ENCODE data around the gene CFAP221. TPM values are rescaled to one million over a fixed set of nuclear protein-coding genes. Genes with fewer than 3 reads are reported as not detected.
A peak's percentile ranks its signal among the peaks of the same experiment; 100 is the strongest.

Gene CFAP221
- total RNA-seq, 8 experiments from 2014 or later, result 0.52 to 18.7 (median 6.0) TPM; not detected in 1

DNA sequence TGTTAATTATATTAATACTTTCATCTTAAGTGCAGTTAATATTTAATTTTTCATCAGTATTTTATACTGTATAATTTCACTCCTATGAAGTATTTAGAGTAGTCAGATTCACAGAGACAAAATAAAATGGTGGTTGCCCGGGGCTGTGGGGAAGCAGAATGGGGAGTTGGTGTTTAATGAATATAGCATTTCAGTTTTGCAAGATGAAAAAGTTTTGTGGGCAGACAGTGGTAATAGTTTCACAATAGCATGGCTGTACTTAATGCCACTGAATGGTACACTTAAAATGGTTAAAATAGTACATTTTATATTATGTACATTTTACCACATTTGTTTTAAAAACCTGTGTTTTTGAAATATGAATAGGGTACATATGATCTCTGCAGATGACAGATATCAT lies 31.2 kb downstream of the CFAP221 start:
- no peak for ATAC-seq (replicated peaks in 6 of 8)
- H3K4me3 ChIP-seq, result no peak overlapping the region
- no peaks in the 10 kb centered on the region for H3K4me1 ChIP-seq (replicated peaks in 1 of 2)
- 0 to 100% (median 57%) methylated on average over 1 of the region's 1 CpG; no CpG with 5 or more reads in 4 of the 10 experiments for WGBS, 10 experiments
- in situ Hi-C loops (cut with MboI; ENCODE audit: low pct_unique_long_range_greater_than_20kb in 2 of 9, low sequenced_read_pairs in 9 of 9, unreplicated experiment in 9 of 9), result no loop called here
- no peak overlapping the region for H3K27ac ChIP-seq

DNA sequence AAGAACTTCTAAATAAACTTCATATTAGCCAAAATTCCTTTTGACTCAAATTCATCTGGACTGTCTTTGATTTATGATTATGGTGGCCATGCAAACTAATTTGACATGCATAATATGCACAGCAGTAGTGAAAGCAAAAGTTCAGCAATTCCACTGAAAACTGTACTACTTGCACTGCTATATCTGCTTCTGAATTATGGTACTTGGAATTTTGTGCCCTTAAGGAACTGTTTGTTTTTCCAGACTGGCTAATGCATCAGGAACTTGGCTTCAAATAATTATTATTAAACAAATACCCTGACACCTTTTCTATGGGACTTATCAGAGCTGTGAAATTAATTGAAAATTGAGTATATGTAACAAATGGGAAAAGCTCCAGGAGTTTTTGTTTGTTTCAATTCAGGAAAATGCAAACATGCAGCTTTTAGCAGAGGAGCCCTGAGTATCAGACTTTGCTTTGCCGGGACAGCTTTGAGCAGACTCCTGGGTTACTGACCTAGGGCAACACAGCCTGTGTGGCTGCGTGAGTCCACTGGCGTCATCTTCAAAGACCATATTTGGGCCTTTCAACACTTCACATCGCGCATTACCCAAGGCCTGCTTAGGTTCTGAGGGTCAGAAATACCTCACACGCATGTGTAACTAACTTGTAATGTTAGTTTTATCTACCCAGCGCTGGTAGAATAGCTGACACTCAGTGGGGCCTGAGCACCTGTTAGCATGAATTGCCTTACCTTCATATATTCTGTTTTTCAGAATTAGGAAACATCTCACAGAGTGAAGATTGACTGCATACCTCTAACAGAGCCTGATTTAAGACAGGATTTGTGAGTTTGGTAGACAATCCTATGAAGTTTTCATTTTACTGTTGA lies 35.4 kb downstream of the CFAP221 start:
- peak in 4 of 8 experiments; percentile 33 to 96 (median 84) for ATAC-seq (replicated peaks in 6 of 8)
- in situ Hi-C loops (cut with MboI; ENCODE audit: low pct_unique_long_range_greater_than_20kb in 2 of 9, low sequenced_read_pairs in 9 of 9, unreplicated experiment in 9 of 9), result no loop called here

DNA sequence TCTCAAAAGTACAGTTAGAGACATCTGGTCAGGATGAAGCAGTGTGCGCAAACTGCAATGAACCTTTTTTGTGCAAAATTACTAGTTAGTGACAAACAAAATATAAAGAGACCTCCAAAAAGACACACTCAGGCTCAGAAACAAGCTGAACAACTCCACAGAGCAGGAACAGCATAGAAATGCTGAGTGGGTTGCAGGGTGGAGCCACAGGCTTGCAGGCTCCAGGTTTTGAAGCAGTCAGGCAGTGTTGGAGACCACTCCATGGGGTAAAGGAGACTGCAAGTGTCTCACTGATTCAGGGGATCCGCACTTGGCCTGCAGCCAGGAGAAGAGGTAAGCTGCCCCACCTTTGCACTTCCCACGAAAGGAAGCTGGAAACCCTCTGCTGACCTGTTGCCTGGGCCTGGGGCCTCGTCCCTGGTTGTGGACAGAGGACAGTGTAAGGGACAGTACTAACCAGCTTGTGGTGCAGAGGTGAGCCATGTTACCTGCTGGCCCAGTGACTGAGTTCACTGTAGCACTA lies 36.4 kb downstream of the CFAP221 start:
- Histone ChIP-seq H3K4me1 (replicated peaks in 1 of 2) (no peaks in the 10 kb centered on the region), H3K4me3 (no peak overlapping the region), H3K27ac (no peak overlapping the region)
- ATAC-seq (replicated peaks in 6 of 8), result peak in 1 of 8 experiments; percentile 14
- 47 to 100% (median 83%) methylated on average over 1 to 3 of the region's 4 CpGs; no CpG with 5 or more reads in 4 of the 10 experiments for WGBS, 10 experiments
- in situ Hi-C loops (cut with MboI; ENCODE audit: low pct_unique_long_range_greater_than_20kb in 2 of 9, low sequenced_read_pairs in 9 of 9, unreplicated experiment in 9 of 9), result no loop called here

More for the DNA sequence above, 35.4 kb downstream of the CFAP221 start:
- no peak overlapping the region for H3K4me3 ChIP-seq
- WGBS, 10 experiments, result 41 to 100% (median 86%) methylated on average over 2 to 6 of the region's 7 CpGs; no CpG with 5 or more reads in 3 of the 10 experiments
- no peak overlapping the region for H3K27ac ChIP-seq
- H3K4me1 ChIP-seq (replicated peaks in 1 of 2), result no peaks in the 10 kb centered on the region

DNA sequence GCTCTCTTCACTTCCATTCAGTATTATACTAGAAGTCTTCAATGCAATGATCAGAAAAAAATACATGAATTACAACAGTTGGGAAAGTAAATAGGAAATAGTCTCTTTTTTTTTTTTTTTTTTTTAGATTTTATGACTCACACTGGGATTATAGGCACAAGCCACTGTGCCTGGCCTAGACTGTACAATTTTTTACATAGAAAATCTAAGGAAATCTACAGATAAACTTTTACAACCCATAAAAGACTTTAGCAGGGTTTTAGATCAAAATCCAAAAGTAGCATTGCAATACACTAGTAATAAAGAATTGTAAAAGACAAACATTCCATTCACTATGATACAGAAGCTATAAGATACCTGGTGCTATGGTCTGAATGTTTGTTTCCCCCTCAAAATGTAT lies 39.0 kb downstream of the CFAP221 start:
- in situ Hi-C loops (cut with MboI; ENCODE audit: low pct_unique_long_range_greater_than_20kb in 2 of 9, low sequenced_read_pairs in 9 of 9, unreplicated experiment in 9 of 9), result no loop called here
- Histone ChIP-seq H3K4me1 (replicated peaks in 1 of 2) (no peaks in the 10 kb centered on the region), H3K4me3 (no peak overlapping the region), H3K27ac (no peak overlapping the region)
- ATAC-seq (replicated peaks in 6 of 8), result no peak

DNA sequence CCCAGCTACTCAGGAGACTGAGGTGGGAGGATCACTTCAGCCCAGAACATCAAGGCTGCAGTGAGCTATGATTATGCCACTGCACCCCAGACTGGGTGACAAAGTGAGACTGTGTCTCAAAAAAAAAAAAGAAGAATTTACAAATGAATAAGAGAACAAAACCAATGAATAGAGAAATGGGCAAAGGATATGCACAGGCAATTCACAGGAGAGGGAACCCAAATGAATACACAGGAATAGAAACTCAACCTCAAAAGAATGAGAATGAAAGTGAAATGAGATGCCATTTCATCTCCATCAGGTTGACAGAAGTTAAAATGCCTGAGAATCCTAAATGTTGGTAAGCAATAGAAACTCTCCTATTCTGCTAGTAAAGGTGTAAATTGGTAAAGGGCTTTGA lies 40.2 kb downstream of the CFAP221 start:
- in situ Hi-C loops (cut with MboI; ENCODE audit: low pct_unique_long_range_greater_than_20kb in 2 of 9, low sequenced_read_pairs in 9 of 9, unreplicated experiment in 9 of 9), result no loop called here
- Histone ChIP-seq H3K4me3 (no peak overlapping the region), H3K4me1 (replicated peaks in 1 of 2) (no peaks in the 10 kb centered on the region), H3K27ac (no peak overlapping the region)
- ATAC-seq (replicated peaks in 6 of 8), result no peak

DNA sequence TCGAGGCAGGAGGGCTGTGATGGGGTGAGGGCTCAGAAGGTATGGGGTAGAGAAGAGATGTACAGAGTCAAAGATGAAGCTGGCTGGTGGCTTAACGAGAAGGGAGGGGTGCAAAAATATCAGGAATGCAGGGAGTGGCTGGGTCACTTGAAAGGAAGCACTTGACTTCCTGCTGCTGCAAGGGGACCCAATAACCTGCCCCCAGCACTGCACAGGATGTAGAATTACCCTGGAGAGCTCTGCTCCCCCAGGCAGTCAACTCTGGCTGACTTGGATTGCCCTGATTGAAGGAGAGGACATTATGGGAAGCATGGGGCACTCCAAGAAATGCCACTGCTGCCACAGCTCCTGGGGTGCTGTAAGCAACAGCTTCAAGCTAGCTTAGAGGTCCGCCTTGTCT lies 41.8 kb downstream of the CFAP221 start:
- no peak overlapping the region for H3K4me3 ChIP-seq
- no peak overlapping the region for H3K27ac ChIP-seq
- no peaks in the 10 kb centered on the region for H3K4me1 ChIP-seq (replicated peaks in 1 of 2)
- in situ Hi-C loops (cut with MboI; ENCODE audit: low pct_unique_long_range_greater_than_20kb in 2 of 9, low sequenced_read_pairs in 9 of 9, unreplicated experiment in 9 of 9), result no loop called here
- 16 to 67% (median 67%) methylated on average over 1 to 3 of the region's 3 CpGs; no CpG with 5 or more reads in 7 of the 10 experiments for WGBS, 10 experiments
- ATAC-seq (replicated peaks in 6 of 8), result peak in 2 of 8 experiments; percentile 15 to 23

DNA sequence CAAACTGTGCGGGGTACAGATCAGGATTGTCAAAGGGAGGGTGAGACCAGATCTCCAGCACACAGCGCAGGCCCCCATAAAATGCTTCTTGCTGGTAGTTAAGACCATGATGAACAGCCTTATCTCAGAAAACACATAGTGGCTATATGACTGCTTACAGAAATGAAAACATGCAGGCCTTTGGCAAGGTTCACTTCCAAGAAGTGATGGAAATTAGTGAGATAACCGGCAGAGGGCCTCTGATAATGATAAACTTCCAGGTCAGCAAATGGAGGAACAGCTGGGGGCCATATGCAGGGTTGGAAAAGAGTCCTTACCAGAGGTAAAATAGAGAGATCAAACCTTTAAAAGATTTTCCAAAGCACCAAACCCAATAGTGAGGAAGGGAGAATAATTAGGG lies 46.6 kb downstream of the CFAP221 start:
- in situ Hi-C loops (cut with MboI; ENCODE audit: low pct_unique_long_range_greater_than_20kb in 2 of 9, low sequenced_read_pairs in 9 of 9, unreplicated experiment in 9 of 9), result no loop called here
- no peak overlapping the region for H3K4me3 ChIP-seq
- ATAC-seq (replicated peaks in 6 of 8), result no peak
- 0 to 89% (median 41%) methylated on average over 1 to 3 of the region's 3 CpGs; no CpG with 5 or more reads in 2 of the 10 experiments for WGBS, 10 experiments
- H3K4me1 ChIP-seq (replicated peaks in 1 of 2), result no peaks in the 10 kb centered on the region
- no peak overlapping the region for H3K27ac ChIP-seq

DNA sequence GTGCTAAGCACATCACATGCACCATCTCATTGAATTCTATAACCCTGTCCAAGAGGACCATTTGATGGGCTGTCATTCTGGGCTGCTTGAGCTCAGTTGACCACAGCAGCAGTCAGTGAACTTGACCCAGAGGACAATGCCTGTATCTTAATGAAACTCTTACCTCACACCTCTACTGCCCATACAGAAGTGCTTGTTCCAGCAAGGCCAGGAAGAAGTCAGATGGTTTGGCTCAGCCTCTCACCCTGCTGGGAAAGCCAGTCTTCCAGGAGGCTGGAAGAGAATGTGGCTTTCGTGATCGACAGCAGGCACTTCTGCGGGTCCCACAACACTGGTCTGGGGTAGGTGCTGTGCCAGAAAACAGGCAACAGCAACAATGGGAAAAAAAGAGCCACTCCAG lies 47.3 kb downstream of the CFAP221 start:
- no peak for ATAC-seq (replicated peaks in 6 of 8)
- Histone ChIP-seq H3K4me3 (no peak overlapping the region), H3K4me1 (replicated peaks in 1 of 2) (no peaks in the 10 kb centered on the region), H3K27ac (no peak overlapping the region)
- in situ Hi-C loops (cut with MboI; ENCODE audit: low pct_unique_long_range_greater_than_20kb in 2 of 9, low sequenced_read_pairs in 9 of 9, unreplicated experiment in 9 of 9), result no loop called here
- WGBS, 10 experiments, result 39 to 100% (median 69%) methylated on average over 1 to 3 of the region's 3 CpGs; no CpG with 5 or more reads in 4 of the 10 experiments

DNA sequence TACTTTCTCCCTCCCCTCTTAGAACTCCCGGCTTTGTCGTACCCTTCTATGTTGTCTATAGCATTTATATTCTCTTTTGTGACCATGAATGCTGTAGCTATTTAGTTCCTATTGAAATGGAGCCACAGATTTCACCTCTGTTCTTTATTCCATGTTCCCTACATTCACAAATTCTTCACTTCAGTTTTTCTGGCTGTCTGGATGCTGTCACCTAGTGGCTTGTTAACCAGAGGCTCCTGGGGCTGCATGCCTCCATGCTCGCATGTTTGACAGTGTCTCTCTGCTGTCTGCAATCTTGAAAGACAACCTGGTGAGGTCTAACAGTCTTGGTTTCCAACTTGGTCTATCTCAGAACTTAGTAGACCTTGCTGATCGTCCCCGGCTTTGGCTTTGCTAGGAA lies 48.2 kb downstream of the CFAP221 start:
- 29 to 100% (median 78%) methylated on average over 1 to 5 of the region's 5 CpGs; no CpG with 5 or more reads in 2 of the 10 experiments for WGBS, 10 experiments

DNA sequence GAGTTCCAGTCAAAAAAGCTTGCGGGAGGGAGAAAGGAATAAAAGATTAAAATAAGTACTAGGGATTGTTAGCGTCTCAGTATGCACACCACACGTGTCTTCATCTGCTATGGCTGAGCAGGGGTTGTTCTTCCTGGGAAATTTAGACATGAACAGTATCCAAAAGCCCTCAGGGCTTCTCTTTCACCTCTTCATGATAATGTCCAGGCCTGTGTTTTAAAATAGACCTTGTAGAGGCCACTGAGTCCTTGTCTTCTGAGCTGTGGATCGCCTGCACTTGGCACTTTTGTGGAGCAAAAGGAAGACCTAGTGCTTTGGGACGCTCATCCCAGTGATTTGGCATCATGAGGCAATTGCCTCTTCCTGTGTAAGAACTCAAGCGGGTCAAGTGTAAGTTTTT lies 52.4 kb downstream of the CFAP221 start:
- in situ Hi-C loops (cut with MboI; ENCODE audit: low pct_unique_long_range_greater_than_20kb in 2 of 9, low sequenced_read_pairs in 9 of 9, unreplicated experiment in 9 of 9), result no loop called here
- Histone ChIP-seq H3K27ac (no peak overlapping the region), H3K4me3 (no peak overlapping the region), H3K4me1 (replicated peaks in 1 of 2) (peaks cover 11 to 14% of the 10 kb centered on the region in 2 donors)
- ATAC-seq (replicated peaks in 6 of 8), result no peak
- 0 to 95% (median 75%) methylated on average over 1 to 6 of the region's 6 CpGs; no CpG with 5 or more reads in 2 of the 10 experiments for WGBS, 10 experiments

More for the DNA sequence above, 48.2 kb downstream of the CFAP221 start:
- Histone ChIP-seq H3K4me1 (replicated peaks in 1 of 2) (no peaks in the 10 kb centered on the region), H3K27ac (no peak overlapping the region), H3K4me3 (no peak overlapping the region)
- in situ Hi-C loops (cut with MboI; ENCODE audit: low pct_unique_long_range_greater_than_20kb in 2 of 9, low sequenced_read_pairs in 9 of 9, unreplicated experiment in 9 of 9), result no loop called here
- ATAC-seq (replicated peaks in 6 of 8), result no peak

DNA sequence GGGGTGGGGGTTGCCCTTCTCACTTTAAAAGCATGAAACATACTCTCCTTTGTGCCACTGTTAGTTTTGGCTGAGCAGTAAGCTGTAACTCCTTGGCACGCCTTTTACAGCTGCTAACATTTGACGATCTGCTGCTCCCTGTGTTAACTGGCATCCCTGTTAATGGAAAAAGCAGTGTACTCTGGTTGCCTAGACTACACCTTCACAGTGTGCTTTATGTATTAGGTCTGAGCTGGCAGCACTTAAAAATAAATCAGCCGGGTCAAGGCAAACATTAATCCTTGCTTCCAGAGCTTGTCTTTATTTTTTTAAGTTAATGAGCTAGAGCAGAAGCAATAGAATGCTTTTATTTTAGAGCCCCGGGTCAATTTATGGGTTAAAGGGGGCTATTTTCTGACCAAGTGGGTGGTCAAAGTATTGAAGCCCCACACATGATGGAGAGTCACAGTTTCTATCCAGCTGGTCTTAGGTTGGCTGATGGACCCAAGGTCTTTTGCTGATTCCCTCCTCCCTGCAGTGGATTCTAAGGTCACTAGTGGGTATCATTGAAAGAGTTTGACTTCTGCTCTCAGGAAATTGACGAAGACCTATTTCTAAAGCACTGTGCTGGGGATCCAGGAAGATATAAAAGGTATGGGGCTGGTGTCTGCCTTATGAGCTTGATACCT lies 54.5 kb downstream of the CFAP221 start:
- in situ Hi-C loops (cut with MboI; ENCODE audit: low pct_unique_long_range_greater_than_20kb in 2 of 9, low sequenced_read_pairs in 9 of 9, unreplicated experiment in 9 of 9), result no loop called here
- no peak overlapping the region for H3K27ac ChIP-seq
- no peak overlapping the region for H3K4me3 ChIP-seq
- WGBS, 10 experiments, result 20 to 57% (median 26%) methylated on average over 1 to 5 of the region's 5 CpGs; no CpG with 5 or more reads in 1 of the 10 experiments
- ATAC-seq (replicated peaks in 6 of 8), result peak in 7 of 8 experiments; percentile 27 to 99 (median 81)
- peaks cover 11 to 14% of the 10 kb centered on the region in 2 donors for H3K4me1 ChIP-seq (replicated peaks in 1 of 2)

DNA sequence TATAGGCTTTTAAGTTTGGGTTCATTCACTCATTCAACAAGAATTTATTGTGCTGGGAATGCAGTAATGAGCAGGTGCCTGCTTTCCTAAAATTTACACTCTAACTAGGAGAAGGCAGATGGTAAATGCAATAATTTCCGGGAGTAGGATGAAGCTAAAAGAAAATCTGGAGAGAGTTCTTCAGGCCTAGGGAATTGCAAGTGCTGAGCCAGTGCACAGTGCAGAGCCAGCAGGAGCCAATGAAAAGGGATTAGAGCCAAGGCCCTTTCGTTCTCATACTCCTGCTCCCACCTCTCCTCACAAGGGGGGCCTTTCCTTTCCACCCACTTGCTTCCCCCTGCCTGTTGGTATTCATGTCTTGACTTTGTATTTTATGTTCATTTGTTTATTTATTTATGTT lies 55.1 kb downstream of the CFAP221 start:
- WGBS, 10 experiments, result 17 to 69% (median 55%) methylated on average over 1 to 2 of the region's 2 CpGs; no CpG with 5 or more reads in 6 of the 10 experiments
- no peak for ATAC-seq (replicated peaks in 6 of 8)
- H3K4me1 ChIP-seq (replicated peaks in 1 of 2), result peaks cover 11 to 14% of the 10 kb centered on the region in 2 donors
- no peak overlapping the region for H3K4me3 ChIP-seq
- no peak overlapping the region for H3K27ac ChIP-seq
- in situ Hi-C loops (cut with MboI; ENCODE audit: low pct_unique_long_range_greater_than_20kb in 2 of 9, low sequenced_read_pairs in 9 of 9, unreplicated experiment in 9 of 9), result no loop called here

DNA sequence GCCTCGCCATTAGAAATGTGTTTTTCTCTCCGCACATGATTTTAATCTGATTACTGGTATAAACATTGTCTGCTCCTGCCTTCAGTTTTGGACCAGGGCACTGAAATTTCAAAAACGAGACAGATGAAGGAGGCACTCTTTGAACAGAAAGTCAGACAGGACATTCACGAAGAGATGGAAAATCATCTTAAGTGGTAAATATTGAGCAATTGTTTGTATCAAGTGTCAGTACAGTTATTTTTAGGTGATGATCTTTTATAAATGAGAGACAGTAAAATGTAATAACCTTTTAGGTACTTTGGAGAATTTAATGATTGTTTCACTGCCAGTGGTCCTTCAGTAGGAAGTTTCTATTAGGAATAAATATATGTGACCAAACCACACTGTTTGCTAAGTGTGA lies 60.8 kb downstream of the CFAP221 start:
- no peak overlapping the region for H3K4me3 ChIP-seq
- no peak overlapping the region for H3K27ac ChIP-seq
- no peaks in the 10 kb centered on the region for H3K4me1 ChIP-seq (replicated peaks in 1 of 2)
- ATAC-seq (replicated peaks in 6 of 8), result no peak
- 28 to 100% (median 60%) methylated on average over 1 to 4 of the region's 4 CpGs; no CpG with 5 or more reads in 1 of the 10 experiments for WGBS, 10 experiments
- in situ Hi-C loops (cut with MboI; ENCODE audit: low pct_unique_long_range_greater_than_20kb in 2 of 9, low sequenced_read_pairs in 9 of 9, unreplicated experiment in 9 of 9), result no loop called here
